Hepatocyte (in vitro differentiated cells): ENCODE measurements around the gene TNNC1. TPM values are rescaled to one million over a fixed set of nuclear protein-coding genes. Genes with fewer than 3 reads are reported as not detected.

Experiments used
- DNase-seq: peaks from one replicate; pipeline ENCODE4 v3.0.0-alpha.2; 2016; ENCODE audit warnings: low spot score
- H2AFZ ChIP-seq: fragments of 200-600 bp; sonication (generic); 2 replicates; pipeline ENCODE4 v1.6.0; 2016; ENCODE audit warnings: antibody characterized with exemption, mild to moderate bottlenecking
- H3K27ac ChIP-seq: fragments of 200-600 bp; sonication (generic); 2 replicates; pipeline ENCODE4 v1.5.1; 2016; ENCODE audit warnings: mild to moderate bottlenecking
- H3K27me3 ChIP-seq: fragments of 200-600 bp; sonication (generic); 2 replicates; pipeline ENCODE4 v1.6.1; 2016
- H3K36me3 ChIP-seq: fragments of 200-600 bp; sonication (generic); replicated peaks from 2 replicates; pipeline ENCODE4 v1.5.1; 2016; ENCODE audit warnings: low read depth; ENCODE audit not compliant: insufficient read depth
- H3K4me1 ChIP-seq: fragments of 200-600 bp; sonication (generic); 2 replicates; pipeline ENCODE4 v1.5.1; 2016; ENCODE audit warnings: mild to moderate bottlenecking, moderate library complexity; ENCODE audit not compliant: insufficient read depth
- H3K4me2 ChIP-seq: fragments of 200-600 bp; sonication (generic); 2 replicates; pipeline ENCODE4 v1.6.0; 2016
- H3K4me3 ChIP-seq: fragments of 200-600 bp; sonication (generic); 2 replicates; pipeline ENCODE4 v1.5.1; 2016; ENCODE audit warnings: mild to moderate bottlenecking
- H3K79me2 ChIP-seq: fragments of 200-600 bp; sonication (generic); 2 replicates; pipeline ENCODE4 v1.6.0; 2017; ENCODE audit warnings: mild to moderate bottlenecking
- H3K9me2 ChIP-seq: fragments of 200-600 bp; sonication (generic); replicated peaks from 2 replicates; pipeline ENCODE4 v1.6.0; 2017; ENCODE audit warnings: mild to moderate bottlenecking; ENCODE audit not compliant: insufficient read depth
- H3K9me3 ChIP-seq: fragments of 200-600 bp; sonication (generic); 2 replicates; pipeline ENCODE4 v1.5.1; 2016; ENCODE audit warnings: low read depth, mild to moderate bottlenecking
- H4K20me1 ChIP-seq: fragments of 200-600 bp; sonication (generic); 2 replicates; pipeline ENCODE4 v1.6.0; 2016; ENCODE audit warnings: mild to moderate bottlenecking; ENCODE audit not compliant: insufficient read depth, poor library complexity, severe bottlenecking
- CTCF ChIP-seq: fragments of 200-600 bp; sonication (generic); IDR thresholded peaks from 2 replicates; pipeline ENCODE4 v1.5.1; 2016; ENCODE audit warnings: antibody characterized with exemption, mild to moderate bottlenecking; ENCODE audit not compliant: poor library complexity
- EZH2 ChIP-seq: fragments of 200-600 bp; sonication (generic); IDR thresholded peaks from 2 replicates; pipeline ENCODE4 v1.6.1; 2016; ENCODE audit warnings: antibody characterized with exemption, mild to moderate bottlenecking, borderline replicate concordance
- EZH2phosphoT487 ChIP-seq: fragments of 200-600 bp; sonication (generic); IDR thresholded peaks from one replicate; pipeline ENCODE4 v1.6.1; 2018; ENCODE audit warnings: antibody characterized with exemption, mild to moderate bottlenecking, low read depth, moderate library complexity; ENCODE audit not compliant: unreplicated experiment, severe bottlenecking
- WGBS: methylation state at CpG from one replicate; pipeline ENCODE4 v1.1.6; 2016; ENCODE audit warnings: low lambda C conversion rate; ENCODE audit errors: missing lambda C conversion rate; 5-methylcytosine and 5-hydroxymethylcytosine counted together
- polyA plus RNA-seq: library from polyadenylated mRNA; unstranded; fragments of >200 nt; fragmentation: Nextera tagmentation; extraction: Ambion mirVana; gene quantifications from 2 replicates; pipeline ENCODE4 v1.2.1, GENCODE V29; 2016
- total RNA-seq: library from RNA; depleted of rRNA; stranded (reverse); fragments of >200 nt; gene quantifications from 2 replicates; pipeline ENCODE4 v1.2.3, GENCODE V29; 2014

Gene TNNC1
- total and polyA plus RNA-seq, 2 experiments from 2014 or later: 9.7 to 15.0 TPM

- Histone ChIP-seq H3K36me3 (peaks cover 2% of the 10 kb centered on the region), H4K20me1 (no peaks in the 10 kb centered on the region), H3K9me2 (no peaks in the 10 kb centered on the region), H3K4me2 (peak overlapping the region; percentile 96), H3K4me1 (peaks cover 21% of the 10 kb centered on the region), H3K27ac (peak overlapping the region; percentile 81), H3K27me3 (no peaks in the 10 kb centered on the region), H2AFZ (no peak overlapping the region), H3K9me3 (no peaks in the 10 kb centered on the region), H3K79me2 (peaks cover 43% of the 10 kb centered on the region), H3K4me3 (no peak overlapping the region)
- TF ChIP-seq CTCF: no peak
- TF ChIP-seq EZH2: no peak
- TF ChIP-seq EZH2phosphoT487: no peak
- DNase-seq: no peak
- WGBS: 85% methylated on average over 8 of the region's 8 CpGs
These were observed 553 bp upstream of the TNNC1 start for GRCh38 chr3:52454250-52454937.

GRCh38 chr3:52452570-52453221, 1.1 kb downstream of the TNNC1 start:
- WGBS: 57% methylated on average over 11 of the region's 11 CpGs
- Histone ChIP-seq H3K9me2 (no peaks in the 10 kb centered on the region), H3K9me3 (no peaks in the 10 kb centered on the region), H3K4me1 (peaks cover 21% of the 10 kb centered on the region), H3K4me2 (no peak overlapping the region), H3K79me2 (peaks cover 26% of the 10 kb centered on the region), H4K20me1 (no peaks in the 10 kb centered on the region), H3K27ac (no peak overlapping the region), H2AFZ (no peak overlapping the region), H3K27me3 (no peaks in the 10 kb centered on the region), H3K36me3 (no peaks in the 10 kb centered on the region), H3K4me3 (no peak overlapping the region)
- no peak for DNase-seq
- no peak for TF ChIP-seq EZH2phosphoT487
- TF ChIP-seq CTCF: no peak
- TF ChIP-seq EZH2: no peak

GRCh38 chr3:52452126-52452525, 1.7 kb downstream of the TNNC1 start:
- Histone ChIP-seq H3K9me3 (no peaks in the 10 kb centered on the region), H3K36me3 (no peaks in the 10 kb centered on the region), H3K27ac (no peak overlapping the region), H3K4me3 (no peak overlapping the region), H3K4me1 (peaks cover 17% of the 10 kb centered on the region), H3K79me2 (peaks cover 20% of the 10 kb centered on the region), H2AFZ (no peak overlapping the region), H3K27me3 (no peaks in the 10 kb centered on the region), H4K20me1 (no peaks in the 10 kb centered on the region), H3K9me2 (no peaks in the 10 kb centered on the region), H3K4me2 (no peak overlapping the region)
- TF ChIP-seq EZH2phosphoT487: no peak
- no peak for TF ChIP-seq EZH2
- TF ChIP-seq CTCF: no peak
- DNase-seq: no peak
- 91% methylated on average over 6 of the region's 6 CpGs for WGBS
